ENCODE data around the gene YIPF6.
"Not testable (repeated sequence)": the region's sequence is repeated elsewhere in the genome, so short reads cannot be mapped to it uniquely, and the experiment has no call there.

Gene YIPF6

GRCh38 chrX:68498508-68499379 lies at the start of gene YIPF6:
Gene YIPF6 (plus strand): TSS chrX:68499051. CDS start chrX:68499067, 16 bp downstream.
- DNase-seq (ENCODE audit: low spot score): peak; percentile 83

GRCh38 chrX:68451720-68452119 lies 47.1 kb upstream of the YIPF6 start:
- DNase-seq (ENCODE audit: low spot score): no peak

- DNase-seq (ENCODE audit: low spot score): no peak
Measured at GRCh38 chrX:68454476-68455150, 44.2 kb upstream of the YIPF6 start.

DNA sequence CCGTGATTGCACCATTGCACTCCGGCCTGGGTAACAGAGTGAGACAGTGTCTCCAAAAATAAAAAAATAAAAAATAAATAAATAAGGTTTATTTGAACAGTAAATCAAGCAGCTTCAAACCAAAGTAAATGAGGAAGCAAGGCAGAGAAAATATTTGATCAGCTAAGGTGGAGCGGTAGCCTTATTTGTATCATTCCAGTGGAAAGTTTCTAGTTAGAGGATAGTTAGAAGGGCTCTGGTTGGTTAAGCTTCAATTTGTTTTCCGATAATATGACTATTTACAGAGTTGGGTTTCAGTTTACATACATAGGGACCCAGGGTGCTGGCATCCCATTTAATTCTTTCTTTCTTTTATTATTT lies 43.7 kb upstream of the YIPF6 start:
- no peak for DNase-seq (ENCODE audit: low spot score)

DNA sequence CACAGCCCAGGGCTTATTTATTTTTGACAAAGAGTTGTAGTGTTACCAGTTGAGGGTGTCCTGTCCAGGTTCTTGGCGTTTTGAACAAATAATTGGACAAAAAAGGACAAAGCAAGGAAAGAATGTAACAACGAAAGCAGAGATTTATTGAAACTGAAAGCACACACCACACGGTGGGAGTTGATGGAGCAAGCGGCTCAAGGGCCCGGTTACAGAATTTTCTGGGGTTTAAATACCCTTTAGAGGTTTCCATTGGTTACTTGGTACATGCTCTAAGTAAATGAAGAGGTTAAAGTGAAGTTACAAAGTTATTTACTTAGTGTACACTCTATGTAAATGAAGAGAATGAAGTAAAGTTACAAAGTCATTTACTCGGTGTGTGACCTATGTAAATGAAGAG lies 37.8 kb upstream of the YIPF6 start:
- no peak for DNase-seq (ENCODE audit: low spot score)

DNA sequence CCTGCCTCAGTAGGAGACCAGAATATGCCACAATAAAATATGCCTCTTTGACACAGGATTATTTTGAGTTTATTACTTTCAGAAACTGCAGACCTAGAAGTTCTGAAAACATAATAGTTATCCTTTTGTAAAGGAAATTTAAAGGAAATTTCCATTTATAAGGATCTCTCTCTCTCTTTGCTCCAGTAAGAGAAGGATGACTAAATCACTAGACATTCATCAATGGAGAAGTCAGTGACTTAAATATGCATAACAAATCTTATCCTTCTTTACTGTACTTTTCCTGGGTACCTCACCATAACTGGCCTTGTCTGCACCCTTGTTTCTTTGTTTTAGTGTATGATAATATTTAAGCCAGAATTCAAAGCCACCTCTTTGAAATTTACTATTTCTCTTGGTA lies 37.3 kb upstream of the YIPF6 start:
- no peak for DNase-seq (ENCODE audit: low spot score)

- no peak for DNase-seq (ENCODE audit: low spot score)
Measured at GRCh38 chrX:68462197-68462596, 36.7 kb upstream of the YIPF6 start.

GRCh38 chrX:68462653-68463052 lies 36.2 kb upstream of the YIPF6 start:
- DNase-seq (ENCODE audit: low spot score): no peak

DNA sequence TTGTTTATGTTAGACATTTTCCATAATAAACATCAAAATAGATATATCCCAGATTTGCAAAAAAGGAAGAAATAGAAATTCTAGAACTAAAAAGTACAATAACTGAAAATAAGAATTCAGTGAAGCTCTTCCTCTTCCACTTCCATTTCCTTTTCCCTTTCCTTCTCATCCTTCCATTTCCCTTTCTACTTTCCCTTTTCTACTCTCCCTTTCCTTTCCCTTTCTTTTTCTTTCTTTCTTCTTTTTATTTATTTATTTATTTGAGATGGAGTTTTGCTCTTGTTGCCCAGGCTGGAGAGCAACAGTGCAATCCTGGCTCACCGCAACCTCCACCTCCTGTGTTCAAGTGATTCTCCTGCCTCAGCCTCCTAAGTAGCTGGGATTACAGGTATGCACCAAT lies 35.0 kb upstream of the YIPF6 start:
- DNase-seq (ENCODE audit: low spot score): no peak

DNA sequence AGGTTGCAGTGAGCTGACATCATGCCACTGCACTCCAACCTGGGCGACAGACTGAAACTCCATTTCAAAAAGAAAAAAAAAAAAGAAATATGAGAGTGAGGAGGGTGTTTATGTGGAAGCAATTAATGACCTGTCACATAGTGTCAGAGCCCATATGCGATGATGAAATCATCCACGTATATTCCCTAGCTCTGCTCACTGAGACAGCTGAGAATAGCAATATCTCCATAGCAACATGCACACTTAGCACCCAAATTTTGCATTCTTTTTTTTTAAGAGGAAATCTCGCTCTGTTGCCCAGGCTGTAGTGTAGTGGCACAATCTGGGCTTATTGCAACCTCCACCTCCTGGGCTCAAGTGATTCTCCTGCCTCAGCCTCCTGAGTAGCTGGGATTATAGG lies 34.1 kb upstream of the YIPF6 start:
- no peak for DNase-seq (ENCODE audit: low spot score)

- no peak for DNase-seq (ENCODE audit: low spot score)
Measured at GRCh38 chrX:68480969-68481368, 17.9 kb upstream of the YIPF6 start.

GRCh38 chrX:68486198-68486597 lies 12.7 kb upstream of the YIPF6 start:
- DNase-seq (ENCODE audit: low spot score): not testable (repeated sequence)

DNA sequence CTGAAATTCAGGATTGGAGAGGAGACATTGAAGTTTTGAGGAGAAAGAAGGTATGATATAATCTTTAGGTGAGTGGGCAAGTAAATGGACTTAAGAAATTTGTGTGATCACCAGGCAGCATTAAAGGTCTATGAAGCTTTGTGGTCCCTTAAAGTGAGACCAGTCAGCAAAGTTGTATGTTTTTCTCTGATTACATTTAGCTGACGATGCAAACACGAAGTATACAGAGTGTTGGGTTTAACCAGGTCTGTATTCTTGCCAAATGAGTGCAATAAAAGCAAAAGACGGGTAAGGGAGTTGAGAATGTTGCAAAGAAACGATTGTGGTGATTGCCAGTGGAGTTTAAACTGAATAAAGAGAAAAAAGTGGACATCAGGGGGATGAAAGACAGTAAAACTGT lies 11.6 kb upstream of the YIPF6 start:
- DNase-seq (ENCODE audit: low spot score): no peak

GRCh38 chrX:68487924-68488323 lies 10.9 kb upstream of the YIPF6 start:
- DNase-seq (ENCODE audit: low spot score): no peak

GRCh38 chrX:68488657-68489056 lies 10.2 kb upstream of the YIPF6 start:
- DNase-seq (ENCODE audit: low spot score): no peak

DNA sequence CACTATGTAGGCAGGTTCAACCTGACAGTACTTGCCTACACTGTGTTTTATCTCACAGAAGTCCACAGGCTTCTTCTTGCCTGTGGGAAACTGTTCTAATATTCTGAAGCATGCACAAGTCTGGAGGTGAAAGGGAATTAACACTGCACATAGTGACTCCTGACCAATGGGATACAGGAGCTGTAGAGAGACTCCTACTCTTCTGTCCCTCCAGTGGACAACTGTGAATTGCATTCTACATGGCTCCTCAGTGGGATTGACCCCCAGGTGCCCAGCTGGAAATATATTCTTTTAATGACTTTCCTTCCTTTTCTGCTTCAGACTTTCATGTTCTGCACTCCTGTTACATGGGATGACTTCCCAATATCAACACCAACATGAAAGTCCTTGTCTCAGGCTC lies 8.2 kb upstream of the YIPF6 start:
- DNase-seq (ENCODE audit: low spot score): peak; percentile 31

DNA sequence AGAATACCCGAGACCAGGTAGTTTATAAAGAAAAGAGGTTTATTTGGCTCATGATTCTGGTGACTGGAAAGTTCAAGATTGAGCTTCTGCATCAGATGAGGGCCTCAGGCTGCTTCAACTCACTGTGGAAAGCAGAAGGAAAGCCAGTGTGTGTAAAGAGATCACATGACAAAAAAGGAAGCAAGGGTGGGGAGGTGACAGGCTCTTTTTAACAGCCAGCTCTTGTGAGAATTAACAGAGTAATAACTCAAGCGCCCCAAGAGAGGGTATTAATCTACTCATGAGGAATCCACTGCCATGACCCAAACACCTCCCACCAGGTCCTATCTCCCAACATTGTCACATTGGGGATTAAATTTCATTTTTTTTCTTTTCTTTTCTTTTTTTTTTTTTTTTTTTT lies 6.3 kb upstream of the YIPF6 start:
- DNase-seq (ENCODE audit: low spot score): no peak

DNA sequence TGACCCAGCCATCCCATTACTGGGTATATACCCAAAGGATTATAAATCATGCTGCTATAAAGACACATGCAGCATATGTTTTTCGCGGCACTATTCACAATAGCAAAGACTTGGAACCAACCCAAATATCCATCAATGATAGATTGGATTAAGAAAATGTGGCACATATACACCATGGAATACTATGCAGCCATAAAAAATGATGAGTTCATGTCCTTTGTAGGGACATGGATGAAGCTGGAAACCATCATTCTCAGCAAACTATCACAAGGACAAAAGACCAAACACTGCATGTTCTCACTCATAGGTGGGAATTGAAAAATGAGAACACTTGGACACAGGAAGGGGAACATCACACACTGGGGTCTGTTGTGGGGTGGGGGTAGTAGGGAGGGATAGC lies 5.1 kb upstream of the YIPF6 start:
- DNase-seq (ENCODE audit: low spot score): not testable (repeated sequence)

DNA sequence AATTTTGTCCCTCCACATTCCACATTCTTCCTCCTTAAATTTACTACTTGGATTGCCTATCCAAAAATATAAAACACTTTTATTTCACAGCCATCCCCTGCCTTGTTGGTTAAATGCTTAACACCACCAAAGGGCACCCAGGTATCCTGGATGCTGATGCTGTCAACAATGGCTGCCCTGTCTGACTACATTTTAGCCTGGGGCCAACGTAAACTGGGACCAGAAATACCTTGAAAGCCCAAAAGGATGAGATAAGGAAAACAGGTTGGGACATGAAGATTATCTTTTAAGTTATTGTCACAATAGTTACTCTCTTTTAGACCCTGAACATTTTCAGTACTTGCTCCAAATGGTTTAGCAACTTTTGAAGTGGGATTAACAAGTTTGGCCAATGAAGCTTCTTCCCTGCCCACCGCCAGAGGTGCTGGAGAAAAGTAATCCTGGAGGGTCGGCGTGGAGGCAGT lies 775 bp upstream of the YIPF6 start:
- DNase-seq (ENCODE audit: low spot score): no peak

- DNase-seq (ENCODE audit: low spot score): no peak
Measured at GRCh38 chrX:68499543-68500504, 973 bp downstream of the YIPF6 start.

DNA sequence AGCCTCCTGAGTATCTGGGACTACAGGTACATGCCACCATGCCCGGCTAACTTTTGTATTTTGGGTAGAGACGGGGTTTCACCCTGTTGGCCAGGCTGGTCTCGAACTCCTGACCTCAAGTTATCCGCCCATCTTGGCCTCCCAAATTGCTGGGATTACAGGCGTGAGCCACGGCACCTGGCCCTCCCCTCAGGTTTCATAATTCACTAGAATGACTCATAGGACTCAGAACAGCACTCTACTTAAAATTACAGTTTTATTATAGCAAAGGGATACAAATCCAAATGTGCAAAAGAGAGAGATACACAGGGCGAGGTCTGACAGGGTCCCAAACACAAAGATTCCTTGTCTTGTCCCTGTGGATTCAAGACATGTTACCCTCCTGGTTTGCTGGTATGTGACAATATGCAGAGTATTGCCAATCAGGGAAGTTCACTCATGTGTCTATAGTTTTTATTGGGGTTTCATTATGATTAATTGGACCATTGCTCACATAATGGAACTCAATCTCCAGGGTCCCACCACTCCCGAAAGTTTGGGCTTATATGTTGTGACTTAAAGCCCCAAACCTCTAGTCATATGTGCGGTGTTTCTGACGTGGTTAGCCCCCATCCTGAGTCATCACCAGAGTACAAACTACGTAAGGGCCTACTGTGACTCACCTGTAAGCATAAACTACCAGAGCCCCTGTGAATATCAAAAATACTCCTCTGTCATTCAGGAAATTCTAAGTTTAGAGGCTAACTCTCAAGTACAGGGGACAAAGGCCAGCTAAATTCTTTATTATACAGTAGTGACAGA lies 5.2 kb downstream of the YIPF6 start:
- DNase-seq (ENCODE audit: low spot score): no peak

- DNase-seq (ENCODE audit: low spot score): no peak
Measured at GRCh38 chrX:68506649-68507048, 7.8 kb downstream of the YIPF6 start.
